ENCODE measurements around the gene SPEF1. TPM values are rescaled to one million over a fixed set of nuclear protein-coding genes. Genes with fewer than 3 reads are reported as not detected.

The SPEF1 gene
- total and polyA plus RNA-seq, 2 experiments from 2014 or later: 0.11 TPM; not detected in 1

GRCh38 chr20:3759316-3759823 is 21.9 kb downstream of the SPEF1 start:
- in situ Hi-C loops (cut with MboI): no loop called here
- Histone ChIP-seq H3K4me1 (ENCODE audit: insufficient read depth) (no peaks in the 10 kb centered on the region), H3K27me3 (replicated peaks; ENCODE audit: insufficient read depth) (no peaks in the 10 kb centered on the region), H3K27ac (no peak overlapping the region), H3K79me2 (ENCODE audit: insufficient read depth) (no peaks in the 10 kb centered on the region; the same call in 1 of the 2 replicates), H3K9me2 (ENCODE audit: insufficient read depth) (no peaks in the 10 kb centered on the region), H3K9me3 (ENCODE audit: low read depth) (no peaks in the 10 kb centered on the region), H3K4me2 (ENCODE audit: unreplicated experiment) (no peak overlapping the region), H3K4me3 (no peak overlapping the region), H3F3A (ENCODE audit: insufficient read depth) (no peaks in the 10 kb centered on the region), H3K9ac (no peak overlapping the region), H3K36me3 (ENCODE audit: low read depth) (no peaks in the 10 kb centered on the region; the same call in 1 of the 2 replicates), H2AFZ (no peak overlapping the region), H4K20me1 (ENCODE audit: insufficient read depth) (no peaks in the 10 kb centered on the region)
- WGBS, 2 experiments (ENCODE audit: low coverage in 1 of 2, low lambda C conversion rate in 2 of 2, missing lambda C conversion rate in 2 of 2): 88 to 89% methylated on average over 9 to 11 of the region's 11 CpGs
- no peak for TF ChIP-seq EZH2phosphoT487 (IDR thresholded peaks at IDR 0.05; ENCODE audit: insufficient read depth, low read depth)
- no peak for TF ChIP-seq EZH2 (IDR thresholded peaks at IDR 0.05; ENCODE audit: insufficient read depth, poor library complexity, severe bottlenecking)
- no peak for DNase-seq

GRCh38 chr20:3758566-3758965 is 22.7 kb downstream of the SPEF1 start:
- WGBS, 2 experiments (ENCODE audit: low coverage in 1 of 2, low lambda C conversion rate in 2 of 2, missing lambda C conversion rate in 2 of 2): 82 to 89% methylated on average over 10 to 11 of the region's 11 CpGs
- Histone ChIP-seq H3K79me2 (ENCODE audit: insufficient read depth) (no peaks in the 10 kb centered on the region), H3F3A (ENCODE audit: insufficient read depth) (no peaks in the 10 kb centered on the region), H3K27ac (no peak overlapping the region), H3K9me3 (ENCODE audit: low read depth) (no peaks in the 10 kb centered on the region), H3K36me3 (ENCODE audit: low read depth) (no peaks in the 10 kb centered on the region; the same call in 1 of the 2 replicates), H3K4me3 (no peak overlapping the region), H3K9me2 (ENCODE audit: insufficient read depth) (no peaks in the 10 kb centered on the region), H3K9ac (no peak overlapping the region), H3K4me2 (ENCODE audit: unreplicated experiment) (no peak overlapping the region), H3K4me1 (ENCODE audit: insufficient read depth) (no peaks in the 10 kb centered on the region), H4K20me1 (ENCODE audit: insufficient read depth) (no peaks in the 10 kb centered on the region), H2AFZ (no peak overlapping the region), H3K27me3 (replicated peaks; ENCODE audit: insufficient read depth) (no peaks in the 10 kb centered on the region)
- in situ Hi-C loops (cut with MboI): no loop called here
- DNase-seq: no peak
- TF ChIP-seq EZH2 (IDR thresholded peaks at IDR 0.05; ENCODE audit: insufficient read depth, poor library complexity, severe bottlenecking): no peak
- no peak for TF ChIP-seq EZH2phosphoT487 (IDR thresholded peaks at IDR 0.05; ENCODE audit: insufficient read depth, low read depth)

GRCh38 chr20:3757268-3757667 is 24.0 kb downstream of the SPEF1 start:
- no peak for TF ChIP-seq EZH2 (IDR thresholded peaks at IDR 0.05; ENCODE audit: insufficient read depth, poor library complexity, severe bottlenecking)
- no peak for TF ChIP-seq EZH2phosphoT487 (IDR thresholded peaks at IDR 0.05; ENCODE audit: insufficient read depth, low read depth)
- in situ Hi-C loops (cut with MboI): no loop called here
- no peak overlapping the region for H3K9ac ChIP-seq
- H3K9me3 ChIP-seq (ENCODE audit: low read depth): no peaks in the 10 kb centered on the region
- no peak overlapping the region for H3K4me2 ChIP-seq (ENCODE audit: unreplicated experiment)
- no peaks in the 10 kb centered on the region for H3K4me1 ChIP-seq (ENCODE audit: insufficient read depth)
- no peaks in the 10 kb centered on the region for H3K79me2 ChIP-seq (ENCODE audit: insufficient read depth)
- no peaks in the 10 kb centered on the region for H3K27me3 ChIP-seq (replicated peaks; ENCODE audit: insufficient read depth)
- no peak overlapping the region for H2AFZ ChIP-seq
- DNase-seq: no peak
- no peak overlapping the region for H3K27ac ChIP-seq
- H3F3A ChIP-seq (ENCODE audit: insufficient read depth): no peaks in the 10 kb centered on the region
- no peak overlapping the region for H3K4me3 ChIP-seq
- no peaks in the 10 kb centered on the region; the same call in 1 of the 2 replicates for H3K36me3 ChIP-seq (ENCODE audit: low read depth)
- 91 to 93% methylated on average over 2 of the region's 2 CpGs for WGBS, 2 experiments (ENCODE audit: low coverage in 1 of 2, low lambda C conversion rate in 2 of 2, missing lambda C conversion rate in 2 of 2)
- no peaks in the 10 kb centered on the region for H4K20me1 ChIP-seq (ENCODE audit: insufficient read depth)
- no peaks in the 10 kb centered on the region for H3K9me2 ChIP-seq (ENCODE audit: insufficient read depth)

- H3F3A ChIP-seq (ENCODE audit: insufficient read depth): no peaks in the 10 kb centered on the region
- H3K79me2 ChIP-seq (ENCODE audit: insufficient read depth): no peaks in the 10 kb centered on the region
- 73 to 78% methylated on average over 4 of the region's 5 CpGs for WGBS, 2 experiments (ENCODE audit: low coverage in 1 of 2, low lambda C conversion rate in 2 of 2, missing lambda C conversion rate in 2 of 2)
- no peak overlapping the region for H3K9ac ChIP-seq
- TF ChIP-seq EZH2phosphoT487 (IDR thresholded peaks at IDR 0.05; ENCODE audit: insufficient read depth, low read depth) (no peak), EZH2 (IDR thresholded peaks at IDR 0.05; ENCODE audit: insufficient read depth, poor library complexity, severe bottlenecking) (no peak)
- DNase-seq: no peak
- H3K4me3 ChIP-seq: no peak overlapping the region
- no peaks in the 10 kb centered on the region for H3K9me2 ChIP-seq (ENCODE audit: insufficient read depth)
- no peaks in the 10 kb centered on the region for H4K20me1 ChIP-seq (ENCODE audit: insufficient read depth)
- H3K4me2 ChIP-seq (ENCODE audit: unreplicated experiment): no peak overlapping the region
- in situ Hi-C loops (cut with MboI): no loop called here
- H3K36me3 ChIP-seq (ENCODE audit: low read depth): no peaks in the 10 kb centered on the region; the same call in 1 of the 2 replicates
- no peaks in the 10 kb centered on the region for H3K4me1 ChIP-seq (ENCODE audit: insufficient read depth)
- no peak overlapping the region for H3K27ac ChIP-seq
- no peaks in the 10 kb centered on the region for H3K9me3 ChIP-seq (ENCODE audit: low read depth)
- no peak overlapping the region for H2AFZ ChIP-seq
- no peaks in the 10 kb centered on the region for H3K27me3 ChIP-seq (replicated peaks; ENCODE audit: insufficient read depth)
Observed at GRCh38 chr20:3755814-3756480, 25.3 kb downstream of the SPEF1 start.

Measured in GM23248 (cell line).